LHCN-M2 (cell line): ENCODE results near the gene AKAP1. TPM values are rescaled to one million over a fixed set of nuclear protein-coding genes. Genes with fewer than 3 reads are reported as not detected.

Experiments used
- DNase-seq: peaks from one replicate; pipeline ENCODE4 v3.0.0-alpha.2; 2012; ENCODE audit warnings: low read depth
- polyA plus RNA-seq: library from polyadenylated mRNA; unstranded; fragments of >200 nt; gene quantifications from one replicate; pipeline ENCODE4 v1.2.1, GENCODE V29; 2012; ENCODE audit warnings: missing spikeins
- total RNA-seq: library from RNA; depleted of rRNA; stranded (reverse); fragments of >200 nt; gene quantifications from 2 replicates; pipeline ENCODE4 v1.2.3, GENCODE V29; 2014; rRNA removed

Gene AKAP1, protein sequence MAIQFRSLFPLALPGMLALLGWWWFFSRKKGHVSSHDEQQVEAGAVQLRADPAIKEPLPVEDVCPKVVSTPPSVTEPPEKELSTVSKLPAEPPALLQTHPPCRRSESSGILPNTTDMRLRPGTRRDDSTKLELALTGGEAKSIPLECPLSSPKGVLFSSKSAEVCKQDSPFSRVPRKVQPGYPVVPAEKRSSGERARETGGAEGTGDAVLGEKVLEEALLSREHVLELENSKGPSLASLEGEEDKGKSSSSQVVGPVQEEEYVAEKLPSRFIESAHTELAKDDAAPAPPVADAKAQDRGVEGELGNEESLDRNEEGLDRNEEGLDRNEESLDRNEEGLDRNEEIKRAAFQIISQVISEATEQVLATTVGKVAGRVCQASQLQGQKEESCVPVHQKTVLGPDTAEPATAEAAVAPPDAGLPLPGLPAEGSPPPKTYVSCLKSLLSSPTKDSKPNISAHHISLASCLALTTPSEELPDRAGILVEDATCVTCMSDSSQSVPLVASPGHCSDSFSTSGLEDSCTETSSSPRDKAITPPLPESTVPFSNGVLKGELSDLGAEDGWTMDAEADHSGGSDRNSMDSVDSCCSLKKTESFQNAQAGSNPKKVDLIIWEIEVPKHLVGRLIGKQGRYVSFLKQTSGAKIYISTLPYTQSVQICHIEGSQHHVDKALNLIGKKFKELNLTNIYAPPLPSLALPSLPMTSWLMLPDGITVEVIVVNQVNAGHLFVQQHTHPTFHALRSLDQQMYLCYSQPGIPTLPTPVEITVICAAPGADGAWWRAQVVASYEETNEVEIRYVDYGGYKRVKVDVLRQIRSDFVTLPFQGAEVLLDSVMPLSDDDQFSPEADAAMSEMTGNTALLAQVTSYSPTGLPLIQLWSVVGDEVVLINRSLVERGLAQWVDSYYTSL
- 16.6 and 18.7 TPM in 2 replicates for total RNA-seq
- polyA plus RNA-seq, result 5.9 TPM

DNA sequence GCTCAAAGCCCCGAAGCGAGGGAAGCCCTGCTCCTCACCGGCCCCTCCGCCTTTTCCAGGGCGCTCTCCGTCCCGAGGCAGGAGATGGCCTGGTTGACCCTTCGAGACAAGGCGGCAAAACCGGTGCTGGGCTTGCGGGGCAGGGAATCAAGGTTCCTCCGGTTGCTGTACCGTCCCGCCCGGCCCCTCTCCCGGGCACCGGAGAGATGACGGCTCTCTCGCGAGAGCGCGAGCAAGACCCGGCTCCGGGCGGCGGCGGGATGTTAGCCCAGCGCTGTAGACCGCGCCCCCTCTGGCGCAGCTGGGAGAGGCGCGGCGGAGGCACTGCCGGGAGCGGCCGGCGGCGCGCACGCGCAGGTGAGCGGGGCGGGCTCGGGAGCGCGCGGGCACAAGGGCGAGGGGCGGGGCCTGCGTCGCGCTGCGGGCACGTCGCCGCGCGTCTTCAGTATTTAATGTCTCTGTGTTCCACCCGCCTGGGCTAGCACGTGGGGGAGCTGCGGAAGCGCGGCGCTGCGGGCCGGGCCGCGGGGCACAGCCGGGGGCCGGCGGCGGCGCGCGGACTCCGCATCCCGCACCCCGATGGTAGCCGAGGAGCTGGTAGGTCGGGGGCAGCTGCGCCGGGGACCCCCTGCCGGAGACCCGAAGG, at the start of gene AKAP1:
AKAP1 (plus strand) TSS at position 445 of the 646 bp plus-strand sequence. CDS start 20,219 bp downstream, outside the sequence.
- peak; percentile 91 for DNase-seq

DNA sequence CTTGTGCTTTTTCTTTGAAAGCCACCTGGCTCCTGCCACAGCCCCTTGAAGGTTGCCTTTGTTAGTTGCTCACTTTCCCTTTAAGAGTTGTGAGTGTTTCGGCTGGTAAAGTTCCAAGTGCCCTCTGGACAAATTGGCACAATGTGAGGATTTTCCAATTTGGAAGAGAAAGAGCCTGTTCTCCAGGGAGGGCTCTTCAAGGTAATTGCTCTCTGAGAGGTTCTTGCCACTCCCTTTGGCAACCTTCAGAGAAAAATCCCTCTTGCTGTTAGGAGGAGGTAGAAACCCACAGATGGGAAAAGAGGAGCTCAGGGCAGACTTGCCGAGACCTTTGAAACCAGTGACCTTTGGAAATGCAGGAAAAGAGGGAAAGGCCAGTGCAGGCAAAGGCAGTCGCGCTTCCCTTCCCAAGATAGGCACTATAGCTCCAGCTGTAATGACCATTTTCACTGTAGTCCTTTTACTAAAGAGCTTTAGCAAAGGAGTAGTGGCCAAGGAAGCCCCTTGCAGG, 49.0 kb upstream of the AKAP1 start:
- no peak for DNase-seq

DNA sequence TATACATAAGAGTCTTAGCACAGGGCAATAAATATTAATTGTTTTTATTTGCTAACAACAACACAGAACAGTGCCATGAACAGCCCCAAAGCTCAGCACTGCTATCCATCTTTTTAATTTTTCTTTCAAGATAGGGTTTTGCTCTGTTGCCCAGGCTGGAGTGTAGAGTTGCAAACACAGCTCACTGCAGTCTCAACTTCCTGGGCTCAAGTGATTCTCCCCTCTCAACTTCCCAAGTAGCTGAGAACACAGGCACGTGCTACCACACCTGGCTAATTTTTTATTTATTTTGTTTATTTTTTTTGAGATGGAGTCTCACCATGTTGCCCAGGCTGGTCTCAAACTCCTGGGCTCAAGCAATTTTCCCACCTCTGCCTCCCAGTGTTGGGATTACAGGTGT, 47.6 kb upstream of the AKAP1 start:
- DNase-seq, result no peak

DNA sequence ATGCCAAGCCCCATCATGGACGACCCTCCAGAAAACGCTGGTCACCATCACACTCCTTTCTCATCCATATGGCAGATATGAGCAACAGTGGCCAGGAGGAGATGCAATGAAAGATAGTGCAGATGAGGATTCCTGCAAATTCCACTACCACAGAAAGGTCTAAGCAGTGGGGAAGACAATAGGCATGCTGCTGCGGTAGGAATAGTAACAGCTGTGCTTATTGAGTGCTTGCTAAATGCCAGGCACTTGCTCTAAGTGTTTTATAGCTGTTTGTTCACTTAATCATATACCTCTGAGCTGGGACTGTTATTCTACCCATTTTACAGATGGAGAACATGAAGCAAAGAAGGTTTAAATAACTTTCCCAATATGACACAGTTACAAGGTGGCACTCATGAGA, 46.6 kb upstream of the AKAP1 start:
- DNase-seq, result no peak

DNA sequence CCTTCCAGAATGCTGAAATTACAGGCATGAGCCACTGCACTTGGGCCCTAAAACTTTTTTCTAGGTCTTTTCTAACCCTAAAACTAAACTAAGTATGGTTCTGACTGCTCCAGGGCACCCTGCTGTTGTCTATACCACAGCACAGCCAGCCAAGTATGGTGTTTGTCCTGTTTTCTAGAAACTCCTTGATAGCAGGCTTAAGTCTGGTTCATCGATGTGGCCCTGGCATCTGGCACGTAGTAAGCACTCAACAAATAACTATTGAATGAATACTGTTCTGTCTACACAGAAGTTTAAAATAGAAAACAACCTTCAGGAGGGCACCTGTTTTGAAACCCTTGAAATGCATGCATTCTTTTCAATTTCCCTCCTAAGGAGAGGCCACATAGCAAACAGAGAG, 44.5 kb upstream of the AKAP1 start:
- no peak for DNase-seq

DNA sequence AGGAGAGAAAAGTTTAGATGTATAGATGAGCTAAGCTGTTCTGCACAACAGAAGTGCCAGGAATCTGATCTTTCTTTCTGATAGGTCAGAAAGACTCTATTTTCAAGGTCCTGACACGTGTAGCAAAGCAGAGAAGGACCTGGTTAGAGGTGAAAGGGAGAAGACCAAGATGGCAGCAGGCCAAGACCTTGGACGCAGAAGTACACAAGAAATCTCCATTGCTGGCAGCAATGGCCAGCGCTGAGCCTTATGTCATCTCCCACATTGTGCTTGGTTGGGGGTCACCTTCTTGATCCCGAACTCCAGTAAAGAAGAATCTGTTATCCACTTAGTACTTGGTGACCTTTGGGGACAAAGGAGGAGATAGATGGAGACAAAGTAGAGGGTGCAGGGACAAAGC, 41.8 kb upstream of the AKAP1 start:
- DNase-seq, result no peak

DNA sequence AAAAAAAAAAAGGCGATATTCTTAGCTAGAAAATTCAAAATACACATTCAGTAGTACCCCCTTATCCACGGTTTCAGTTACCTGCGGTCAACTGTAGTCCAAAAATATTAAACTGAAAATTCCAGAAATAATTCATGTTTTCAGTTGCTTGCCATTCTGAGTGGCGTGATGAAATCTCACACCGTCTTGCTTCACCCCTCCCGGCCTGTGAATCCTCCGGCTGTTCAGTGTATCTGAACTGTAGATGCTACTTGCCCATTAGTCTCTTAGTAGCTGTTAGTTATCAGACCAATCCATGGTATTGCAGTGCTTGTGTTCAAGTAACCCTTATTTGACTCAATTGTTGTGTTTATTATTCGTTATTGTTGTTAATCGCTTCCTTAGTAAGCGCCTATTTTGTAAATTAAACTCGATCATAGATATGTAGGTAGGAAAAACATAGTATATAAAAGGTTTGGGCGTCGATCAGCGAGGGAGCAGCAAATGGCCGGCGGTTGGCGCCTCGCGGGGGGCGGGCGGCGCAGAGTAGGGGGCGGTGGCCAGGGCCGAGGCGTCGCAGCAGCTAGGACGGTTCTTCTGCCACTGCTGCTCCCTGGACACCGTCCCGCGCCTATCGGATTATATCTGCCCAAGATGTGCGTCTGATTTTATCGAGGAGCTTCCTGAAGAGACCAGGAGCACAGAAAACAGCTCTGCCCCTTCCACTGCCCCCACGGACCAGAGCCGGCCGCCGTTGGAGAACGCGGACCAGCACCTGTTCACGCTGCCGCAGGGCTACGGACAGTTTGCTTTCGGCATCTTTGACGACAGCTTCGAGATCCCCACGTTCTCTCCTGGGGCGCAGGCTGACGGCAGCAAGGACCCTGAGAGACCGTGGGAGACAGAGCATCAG, 39.8 kb upstream of the AKAP1 start:
- no peak for DNase-seq

DNA sequence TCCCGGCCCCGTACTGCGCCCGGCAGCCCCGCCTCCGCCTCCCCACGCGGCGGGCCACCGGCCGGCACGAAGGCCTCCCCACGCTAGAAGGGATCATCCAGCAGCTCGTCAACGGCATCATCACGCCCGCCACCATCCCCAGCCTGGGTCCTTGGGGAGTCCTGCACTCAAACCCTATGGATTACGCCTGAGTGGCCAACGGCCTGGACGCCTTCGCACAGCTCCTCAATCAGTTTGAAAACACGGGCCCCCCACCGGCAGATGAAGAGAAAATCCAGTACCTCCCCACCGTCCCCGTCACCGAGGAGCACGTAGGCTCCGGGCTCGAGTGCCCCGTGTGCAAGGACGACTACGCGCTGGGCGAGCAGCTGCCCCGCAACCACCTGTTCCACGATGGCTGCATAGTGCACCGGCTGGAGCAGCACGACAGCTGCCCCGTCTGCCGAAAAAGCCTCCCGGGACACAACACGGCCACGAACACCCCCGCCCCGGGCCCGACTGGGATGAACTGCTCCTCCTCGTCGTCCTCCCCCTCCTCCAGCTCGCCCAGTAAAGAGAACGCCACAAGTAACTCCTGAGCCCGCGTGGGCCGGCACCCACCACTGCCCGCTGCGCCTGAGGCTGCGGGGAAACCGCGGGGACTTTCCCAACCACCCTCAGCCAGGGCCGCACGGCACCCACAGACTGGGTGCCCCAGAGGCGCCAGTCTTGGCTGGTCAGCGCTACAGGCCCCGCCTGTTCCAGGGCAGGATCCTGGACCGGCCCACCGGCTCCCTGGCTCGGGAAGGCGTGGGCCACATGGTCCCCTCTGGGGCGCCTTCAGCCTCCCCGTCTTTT, 39.0 kb upstream of the AKAP1 start:
- DNase-seq, result peak; percentile 50

DNA sequence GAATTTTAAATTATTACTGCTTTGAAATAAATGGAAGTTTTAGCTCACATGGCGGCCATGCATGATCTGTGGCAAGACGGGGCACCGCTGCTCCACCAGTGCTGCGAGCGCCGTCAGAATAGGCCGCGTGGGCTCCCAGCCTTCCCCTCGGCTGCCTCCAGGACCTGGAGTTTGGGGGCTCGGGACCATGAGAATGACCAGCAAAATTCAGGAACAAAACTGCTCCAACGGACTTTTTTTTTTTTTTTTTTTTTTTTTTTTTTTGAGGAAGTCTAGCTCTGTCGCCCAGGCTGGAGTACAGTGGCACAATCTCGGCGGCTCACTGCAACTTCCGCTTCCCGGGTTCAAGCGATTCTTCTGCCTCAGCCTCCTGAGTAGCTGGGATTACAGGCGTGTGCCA, 38.3 kb upstream of the AKAP1 start:
- no peak for DNase-seq

DNA sequence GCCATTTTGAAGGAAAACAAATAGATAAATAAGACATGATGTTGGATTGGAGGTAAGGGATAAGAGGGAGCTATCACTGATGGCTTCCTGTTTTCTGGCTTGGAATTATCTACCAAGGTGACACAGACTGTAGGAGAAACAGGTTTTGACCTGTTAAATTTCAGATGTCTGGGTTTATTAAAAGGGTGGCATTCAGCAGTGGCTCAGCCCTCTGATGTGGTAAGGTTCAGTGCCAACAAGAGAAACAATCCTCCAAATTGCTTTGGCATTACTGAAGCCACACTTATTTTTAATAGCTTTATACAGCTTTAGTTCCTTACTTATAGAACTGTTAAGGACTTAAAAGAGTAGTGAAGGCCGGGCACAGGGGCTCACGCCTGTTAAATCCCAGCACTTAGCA, 37.0 kb upstream of the AKAP1 start:
- DNase-seq, result no peak

DNA sequence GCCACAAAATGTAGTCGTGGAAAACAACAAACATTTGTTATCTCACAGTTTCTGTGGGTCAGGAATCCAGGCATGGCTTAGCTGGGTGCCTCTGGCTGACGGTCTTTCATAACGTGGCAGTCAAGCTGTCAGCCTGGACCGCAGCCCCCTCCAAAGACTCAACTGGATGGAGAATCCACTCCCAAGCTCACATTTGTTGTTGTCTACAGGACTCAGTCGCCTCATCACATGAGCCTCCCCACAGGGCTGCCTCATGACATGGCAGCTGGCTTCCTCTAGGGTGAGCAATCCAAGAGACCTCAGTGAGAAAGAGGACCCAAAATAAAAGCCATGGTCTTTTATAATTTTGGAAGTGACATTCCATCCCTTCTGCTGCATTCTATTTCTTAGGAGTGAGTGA, 34.7 kb upstream of the AKAP1 start:
- DNase-seq, result no peak

DNA sequence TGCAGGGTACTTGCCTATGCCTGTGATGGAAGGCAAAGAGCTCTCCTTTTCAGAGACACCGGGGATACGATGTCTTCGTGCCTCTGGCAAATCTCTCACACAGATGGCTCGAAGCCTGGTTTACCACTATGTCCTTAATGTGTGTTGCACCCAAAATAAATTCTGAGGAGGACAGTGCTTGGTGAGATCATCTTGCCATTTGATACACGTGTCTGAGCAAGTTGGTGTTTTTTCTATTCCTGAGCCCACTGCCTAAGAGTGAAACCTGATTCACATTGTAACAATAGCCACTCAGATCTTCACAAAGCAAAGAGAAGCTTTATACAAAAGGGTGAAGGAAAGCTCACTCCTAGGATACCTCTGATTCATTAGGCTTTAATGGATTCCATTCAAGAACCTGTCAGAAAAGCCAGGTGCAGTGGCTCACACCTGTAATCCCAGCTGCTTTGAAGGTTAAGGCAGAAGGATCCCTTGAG, 33.1 kb upstream of the AKAP1 start:
- DNase-seq, result peak; percentile 33

DNA sequence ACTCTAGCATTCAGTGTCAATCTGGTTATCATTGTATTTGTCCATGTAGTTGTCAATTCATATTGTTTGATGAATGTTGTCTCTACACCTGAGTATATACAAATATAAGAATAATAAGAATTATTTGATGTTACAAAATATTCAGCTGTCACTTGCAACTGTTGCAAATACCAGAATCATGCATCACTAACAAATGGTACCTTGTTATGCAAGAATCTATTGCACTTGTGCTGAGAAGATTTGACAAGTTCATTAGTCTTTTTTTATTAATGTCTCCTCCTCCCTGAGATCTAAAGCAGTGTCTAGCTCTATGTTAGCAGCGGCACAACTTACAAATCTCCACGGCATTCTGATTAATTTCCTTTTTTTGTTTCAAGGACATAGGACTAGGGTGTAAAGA, 22.2 kb upstream of the AKAP1 start:
- DNase-seq, result peak; percentile 48

DNA sequence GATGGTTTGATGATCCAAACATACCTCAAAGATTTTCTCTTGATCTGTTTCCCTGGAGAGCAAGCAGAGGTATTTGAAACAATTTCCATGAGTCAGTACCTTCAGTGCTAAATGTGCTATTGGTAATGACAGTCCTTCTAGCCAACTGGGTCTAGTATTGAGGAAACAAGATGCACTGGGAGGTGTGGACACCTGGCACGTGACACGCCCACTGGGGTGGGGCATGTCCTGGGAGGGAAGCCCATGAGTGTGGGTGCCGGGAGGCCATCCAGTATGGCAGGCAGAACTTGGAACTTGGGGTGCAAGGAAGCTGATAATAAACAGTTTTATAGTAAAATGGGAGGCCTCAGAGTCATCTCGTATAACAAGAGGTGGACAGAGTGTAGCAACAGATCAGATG, 17.9 kb upstream of the AKAP1 start:
- no peak for DNase-seq

DNA sequence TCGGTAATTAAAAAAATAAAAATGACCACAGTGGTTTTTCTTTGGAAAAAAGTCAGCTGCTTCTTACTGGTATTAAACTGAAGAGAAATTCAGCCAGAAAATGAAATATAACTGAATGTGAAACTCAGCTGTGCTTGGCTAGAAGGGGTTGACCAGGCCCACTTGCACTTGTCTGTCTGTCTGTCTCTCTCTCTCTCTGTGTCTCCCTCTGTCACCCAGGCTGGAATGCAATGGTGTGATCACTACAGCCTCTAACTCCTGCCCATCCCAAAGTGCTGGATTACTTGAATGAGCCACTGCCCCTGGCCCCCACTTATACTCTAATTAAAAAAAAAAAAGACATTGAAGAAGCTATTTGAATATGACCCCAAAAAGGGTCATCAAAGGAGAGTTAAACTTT, 17.3 kb upstream of the AKAP1 start:
- no peak for DNase-seq

DNA sequence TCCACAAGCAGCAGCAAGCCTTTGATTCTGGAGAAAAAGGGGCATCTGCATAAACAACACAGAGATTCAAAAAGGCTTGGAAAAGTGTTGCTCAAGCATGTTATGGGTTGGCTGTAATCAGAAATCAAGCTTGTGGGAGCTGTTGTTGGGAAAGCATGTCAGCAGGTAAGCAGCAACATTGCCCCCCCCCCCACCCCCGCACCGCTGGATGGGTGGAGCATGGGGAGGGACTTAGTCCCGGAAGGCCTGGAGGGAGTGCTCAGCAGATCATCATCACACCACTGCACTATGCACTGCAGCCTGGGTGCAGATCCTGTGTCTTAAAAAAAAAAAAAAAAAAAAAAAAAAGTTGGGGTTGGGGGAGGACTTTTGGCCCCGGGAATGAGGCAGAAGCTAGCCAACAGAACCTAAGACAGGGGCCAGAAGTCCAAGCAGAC, 16.8 kb upstream of the AKAP1 start:
- no peak for DNase-seq

DNA sequence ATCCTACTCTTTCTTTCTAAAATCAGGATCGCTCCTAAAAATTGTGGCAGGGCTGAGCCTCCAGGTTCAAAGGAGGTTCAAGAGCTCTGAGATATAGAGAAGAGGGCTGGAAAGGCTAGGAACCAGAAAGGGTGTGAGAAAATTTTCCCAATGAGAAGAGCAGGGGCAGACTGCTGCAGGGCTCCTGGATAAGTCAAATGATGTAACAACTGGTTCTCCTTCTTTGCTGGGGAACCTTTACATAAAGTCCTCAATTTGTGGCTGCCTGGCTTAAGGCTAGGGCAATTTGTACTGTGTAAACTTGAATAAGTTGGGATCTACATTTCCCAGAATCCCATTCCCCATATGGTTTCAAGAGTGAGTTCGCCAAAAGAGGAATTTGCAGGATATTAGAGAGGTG, 16.3 kb upstream of the AKAP1 start:
- no peak for DNase-seq

DNA sequence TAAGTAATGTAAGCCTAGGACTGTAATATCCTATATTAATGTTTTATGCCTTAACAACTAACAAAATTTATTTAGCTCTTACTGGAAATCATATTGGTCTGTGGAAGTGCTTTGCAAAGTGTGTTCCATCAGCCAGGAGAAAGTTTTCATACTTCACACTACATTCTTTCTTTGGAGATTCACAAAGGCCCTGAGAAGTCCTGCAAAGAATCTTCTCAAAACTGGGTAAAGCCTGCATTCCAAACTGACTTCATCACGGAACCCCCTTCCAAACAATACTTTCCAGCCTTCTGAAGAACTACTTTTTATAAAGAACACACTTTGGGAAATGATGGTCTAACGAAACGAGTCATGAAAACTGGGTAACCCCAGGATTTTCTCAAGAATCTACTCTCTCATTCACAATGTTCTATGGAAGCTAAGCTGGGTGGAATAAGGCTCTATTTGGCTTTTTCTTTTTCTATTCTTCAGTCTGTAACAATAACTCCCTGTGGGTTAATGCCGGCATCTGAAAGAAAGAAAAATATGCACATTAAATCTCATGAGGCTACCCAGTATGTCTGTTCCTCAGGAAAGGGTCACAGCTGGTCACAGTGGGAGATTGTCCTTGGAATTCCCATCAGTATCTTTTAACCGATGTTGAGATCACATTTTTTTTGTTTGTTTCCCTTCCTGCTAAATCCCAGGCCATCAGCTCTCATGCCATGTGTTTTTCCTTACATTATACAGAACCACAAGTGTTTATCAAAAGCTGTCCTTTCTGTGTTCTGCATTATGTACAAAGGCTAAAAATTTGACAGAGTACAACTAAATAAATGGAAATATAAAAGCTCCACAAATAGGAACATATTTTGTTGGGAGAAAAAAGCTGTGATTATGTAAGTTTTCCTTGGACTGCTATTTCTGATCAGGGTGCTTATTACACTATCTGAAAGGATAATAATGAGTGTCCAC, 12.8 kb upstream of the AKAP1 start:
- no peak for DNase-seq

DNA sequence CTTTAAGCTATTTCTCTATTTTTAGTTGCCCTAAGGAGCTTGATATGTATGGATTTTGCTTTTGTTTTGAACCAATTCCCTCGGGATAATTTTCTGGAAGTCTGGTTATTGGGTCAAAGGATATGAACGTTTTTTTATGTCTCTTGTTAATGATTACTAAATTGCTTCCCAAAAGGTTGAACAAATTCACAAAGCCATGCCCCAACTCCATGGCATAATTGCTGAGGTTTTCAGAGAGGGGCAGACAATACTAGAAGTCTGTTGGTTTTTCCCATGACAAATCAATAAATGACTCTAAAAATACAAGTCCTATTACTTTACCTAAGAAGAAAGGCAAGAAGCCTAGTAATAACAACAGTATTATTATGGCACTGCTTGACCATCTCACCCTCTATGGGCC, 11.4 kb upstream of the AKAP1 start:
- no peak for DNase-seq
